NCI-H2081 (cell line): ENCODE measurements around the gene SP5.
"Not testable (repeated sequence)": the region's sequence is repeated elsewhere in the genome, so short reads cannot be mapped to it uniquely, and the experiment has no call there.

Experiments used
- DNase-seq, 2 experiments: peaks; one replicate each; lab custom pipeline; 2025; lab: John Stamatoyannopoulos, UW

SP5 gene

DNA sequence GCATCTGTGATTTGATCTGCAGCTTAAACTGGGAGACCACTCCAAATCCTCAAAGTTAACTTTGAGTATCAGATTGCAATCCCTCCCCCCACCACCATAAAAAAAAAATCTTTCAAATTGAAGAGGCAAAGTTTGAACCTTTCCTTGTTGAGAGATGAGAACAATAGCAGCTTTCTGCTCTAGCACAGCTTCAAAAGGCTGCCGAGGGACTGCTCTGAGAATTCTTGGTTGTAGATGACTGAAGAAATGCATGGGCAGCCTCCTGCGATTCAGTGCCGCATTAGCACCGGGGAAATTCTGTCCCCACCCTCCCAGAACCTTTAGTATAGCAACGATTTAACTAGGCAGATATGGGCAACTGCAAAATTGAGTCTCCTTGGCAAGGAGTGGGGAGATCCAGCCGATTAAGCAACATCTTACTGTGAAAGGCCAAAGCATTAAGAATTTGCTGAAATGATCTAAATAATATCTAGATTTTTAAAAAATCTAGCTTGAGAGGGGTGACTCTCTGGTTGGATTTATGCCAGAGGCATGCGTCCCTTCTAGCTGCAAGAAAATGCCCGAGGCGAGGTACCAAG, 3.9 kb upstream of the SP5 start:
- DNase-seq = no peak

DNA sequence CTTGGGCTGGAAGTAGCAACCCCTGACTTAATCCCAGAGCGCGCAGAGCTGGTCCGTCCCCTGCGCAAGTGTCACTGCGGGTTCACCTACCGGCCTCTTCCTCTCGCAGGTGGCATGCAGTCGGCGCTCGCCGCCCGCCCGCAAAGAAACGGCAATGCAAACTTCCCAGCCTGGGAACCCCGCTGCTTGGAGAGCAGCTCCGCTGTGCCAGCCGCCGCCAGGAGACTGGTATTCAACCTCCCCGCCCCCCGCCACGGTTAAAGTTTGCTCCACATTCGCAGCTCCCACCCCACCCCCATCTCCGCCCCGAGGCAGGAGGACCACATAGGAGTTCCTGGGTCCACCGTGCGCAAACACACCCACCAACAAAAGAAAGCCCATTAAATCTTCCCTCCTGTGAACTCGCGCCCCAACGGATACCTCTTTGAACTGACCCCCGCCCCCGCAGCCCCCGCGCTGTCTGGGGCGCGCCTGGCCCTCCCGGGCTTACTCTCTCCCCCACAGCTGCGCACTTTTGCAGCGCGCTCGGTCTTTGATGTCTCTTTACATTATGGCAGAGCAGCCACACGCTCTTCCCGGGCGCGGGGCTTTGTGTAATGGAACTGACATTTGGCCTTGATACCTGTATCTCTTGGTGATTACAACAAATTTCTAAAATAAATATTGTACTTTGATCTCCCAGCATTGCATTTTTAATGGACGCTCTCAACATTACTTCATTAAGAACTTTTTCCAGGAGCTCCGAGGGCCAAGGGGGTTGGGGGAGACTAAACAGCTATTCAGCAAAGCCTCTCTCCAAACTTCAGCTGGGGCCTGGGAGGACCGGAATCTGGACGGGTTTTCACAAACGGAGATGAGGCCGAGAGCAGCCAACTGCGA, 3.1 kb upstream of the SP5 start:
- DNase-seq = no peak

DNA sequence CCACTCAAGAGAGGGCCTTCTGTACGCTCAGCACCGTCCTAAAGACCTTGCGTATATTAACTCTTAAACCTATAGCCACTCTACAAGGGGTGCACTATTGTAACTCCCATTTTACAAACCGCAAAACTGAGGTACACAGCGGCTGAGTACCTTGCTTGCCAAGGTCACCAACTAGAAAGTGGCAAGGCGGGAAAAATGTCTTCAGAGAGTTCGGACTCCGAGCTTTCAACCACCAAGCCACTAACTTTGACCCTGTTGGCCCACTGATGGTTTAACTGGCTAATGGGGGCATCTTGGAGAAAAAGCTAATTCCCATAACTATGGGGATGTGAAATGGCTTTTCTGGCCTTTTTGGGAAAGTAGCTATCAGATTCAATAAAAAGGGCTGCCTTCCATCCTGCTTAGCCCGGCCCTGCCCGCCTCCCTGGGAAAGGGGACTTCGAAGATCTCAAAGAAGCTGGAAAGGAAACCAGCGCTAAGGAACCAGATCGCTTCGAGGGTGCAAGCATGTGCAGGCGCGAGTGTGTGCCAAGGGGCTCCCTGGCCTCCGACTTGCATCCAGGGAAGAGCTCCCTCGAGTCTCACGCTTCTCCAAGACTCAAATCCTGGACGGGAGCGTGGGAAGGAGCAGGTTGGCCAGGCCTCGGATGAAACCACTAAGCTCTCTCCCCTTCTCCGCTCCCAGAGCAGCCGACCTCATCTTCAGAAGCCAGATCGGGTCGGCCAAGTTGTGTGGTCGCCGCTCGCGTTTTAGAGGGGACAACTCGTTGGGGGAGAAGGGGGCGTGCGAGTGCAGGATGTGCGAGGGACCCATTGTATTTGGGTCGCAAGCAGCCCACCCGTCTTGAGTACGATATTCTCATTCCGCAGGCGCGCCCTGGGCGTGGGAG, 2.2 kb upstream of the SP5 start:
- DNase-seq = no peak

DNA sequence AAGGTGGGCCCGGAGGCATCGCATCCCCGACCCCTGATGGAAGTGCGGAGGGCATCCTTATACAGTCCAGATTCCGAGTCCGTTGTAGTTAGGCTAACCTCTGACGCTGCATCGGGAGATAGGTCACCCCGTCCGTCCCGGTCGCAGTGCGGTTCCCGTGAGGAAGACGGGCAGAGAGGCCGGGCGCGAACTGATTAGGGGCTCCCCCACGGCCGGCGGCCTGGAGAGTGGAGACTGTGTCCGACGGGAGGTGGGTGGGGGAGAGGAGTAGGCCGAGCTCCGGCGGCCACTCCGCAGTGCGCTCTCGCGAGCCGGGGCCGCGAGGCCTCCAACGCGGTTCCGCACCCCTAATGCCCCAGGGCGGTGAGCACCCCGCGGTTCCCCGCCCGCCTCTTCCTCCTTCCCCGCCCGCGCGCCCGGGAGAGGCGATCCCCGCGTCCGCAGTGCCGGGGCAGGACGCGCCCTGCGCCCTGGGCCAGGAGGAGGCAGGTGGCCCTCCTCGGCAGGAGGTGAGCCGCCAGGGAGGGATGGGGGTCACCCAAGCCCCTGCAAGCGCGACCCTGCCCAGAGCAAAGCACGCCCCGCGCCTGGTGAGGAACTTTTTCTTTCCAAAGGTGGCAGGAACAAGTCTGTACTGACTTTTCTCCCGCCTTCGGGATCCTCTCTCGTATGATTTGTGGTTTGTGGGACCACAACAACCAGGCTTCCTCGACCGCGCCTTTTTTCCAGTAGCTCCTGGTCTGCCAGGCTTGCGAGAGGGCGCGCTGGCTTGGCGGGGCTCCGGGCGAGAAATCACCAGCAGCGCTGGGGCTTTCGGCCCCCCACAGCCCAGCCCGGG, 1.4 kb upstream of the SP5 start:
- no peak for DNase-seq

DNA sequence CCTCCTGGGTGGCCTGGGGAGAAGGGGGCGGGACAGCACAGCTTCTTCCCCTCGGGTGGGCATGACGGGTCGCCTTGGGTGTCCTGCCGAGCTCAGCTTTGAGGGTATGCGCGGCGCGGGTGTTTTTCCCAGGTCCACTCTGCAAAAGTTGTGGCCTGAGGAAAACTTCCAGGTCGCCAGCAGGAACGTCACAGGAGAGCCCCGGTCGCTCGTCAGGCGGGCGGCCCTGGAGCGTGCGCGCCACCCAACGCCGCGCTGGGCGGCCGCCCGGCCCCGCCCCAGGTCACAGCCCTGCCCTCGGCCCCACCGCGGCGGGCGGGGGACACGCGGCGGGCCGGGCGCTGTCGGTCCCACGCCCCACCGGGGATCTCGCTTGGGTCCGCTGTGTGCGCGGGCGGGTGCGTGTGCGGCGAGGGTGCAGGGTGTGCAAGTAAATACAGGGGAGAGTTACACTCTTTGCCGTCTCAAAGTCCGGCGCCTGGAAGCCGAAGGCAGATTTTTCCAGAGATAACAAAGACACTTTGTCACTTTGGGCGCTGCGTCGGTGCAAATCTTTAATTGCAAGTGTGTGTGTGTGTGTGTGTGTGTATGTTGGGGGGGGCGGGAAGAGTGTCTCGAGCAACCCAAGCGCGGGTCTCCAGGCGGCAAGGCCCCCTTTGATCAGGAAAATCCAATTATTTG, 616 bp upstream of the SP5 start:
- no peak for DNase-seq

DNA sequence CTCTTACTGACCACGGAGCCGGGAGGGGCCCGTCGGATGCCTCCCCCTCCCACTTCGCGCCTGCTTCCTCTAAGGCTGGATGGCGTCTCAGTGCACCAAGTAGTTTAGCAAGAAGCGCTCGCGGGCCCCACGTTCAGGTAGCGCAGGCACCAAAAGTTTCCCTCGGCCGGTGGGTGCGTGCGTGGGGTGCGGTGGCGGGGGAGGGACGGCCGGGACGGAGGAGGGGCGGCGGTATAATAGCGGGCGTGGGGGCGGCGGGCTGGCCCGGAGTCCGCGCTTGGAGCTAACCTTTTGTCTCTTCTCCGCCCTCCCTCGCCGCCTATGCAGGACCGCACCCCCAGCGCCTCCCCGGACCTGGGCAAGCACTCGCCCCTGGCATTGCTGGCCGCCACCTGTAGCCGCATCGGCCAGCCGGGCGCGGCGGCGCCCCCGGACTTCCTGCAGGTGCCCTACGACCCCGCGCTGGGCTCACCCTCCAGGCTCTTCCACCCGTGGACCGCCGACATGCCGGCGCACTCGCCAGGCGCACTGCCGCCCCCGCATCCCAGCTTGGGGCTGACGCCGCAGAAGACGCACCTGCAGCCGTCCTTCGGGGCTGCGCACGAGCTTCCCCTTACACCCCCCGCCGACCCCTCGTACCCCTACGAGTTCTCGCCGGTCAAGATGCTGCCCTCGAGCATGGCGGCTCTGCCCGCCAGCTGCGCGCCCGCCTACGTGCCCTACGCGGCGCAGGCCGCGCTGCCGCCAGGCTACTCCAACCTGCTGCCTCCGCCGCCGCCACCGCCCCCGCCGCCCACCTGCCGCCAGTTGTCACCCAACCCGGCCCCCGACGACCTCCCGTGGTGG, 1.0 kb downstream of the SP5 start:
- no peak for DNase-seq

DNA sequence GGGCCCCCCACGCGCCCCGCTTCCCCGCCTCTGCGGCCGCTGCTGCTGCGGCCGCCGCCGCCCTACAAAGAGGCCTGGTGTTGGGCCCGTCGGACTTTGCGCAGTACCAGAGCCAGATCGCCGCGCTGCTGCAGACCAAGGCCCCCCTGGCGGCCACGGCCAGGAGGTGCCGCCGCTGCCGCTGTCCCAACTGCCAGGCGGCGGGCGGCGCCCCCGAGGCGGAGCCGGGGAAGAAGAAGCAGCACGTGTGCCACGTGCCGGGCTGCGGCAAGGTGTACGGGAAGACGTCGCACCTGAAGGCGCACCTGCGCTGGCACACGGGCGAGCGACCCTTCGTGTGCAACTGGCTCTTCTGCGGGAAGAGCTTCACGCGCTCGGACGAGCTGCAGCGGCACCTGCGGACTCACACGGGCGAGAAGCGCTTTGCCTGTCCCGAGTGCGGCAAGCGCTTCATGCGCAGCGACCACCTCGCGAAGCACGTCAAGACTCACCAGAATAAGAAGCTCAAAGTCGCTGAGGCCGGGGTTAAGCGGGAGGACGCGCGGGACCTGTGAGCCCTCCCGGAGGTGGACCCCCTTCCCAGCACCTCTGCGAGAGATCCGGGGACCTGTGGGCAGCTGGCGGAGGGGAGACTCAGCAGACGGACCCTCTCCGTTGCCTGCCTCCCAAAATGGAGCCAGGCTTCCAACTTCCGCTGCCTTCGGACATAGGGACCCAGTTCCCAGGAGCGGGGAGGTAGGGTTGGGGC, 1.9 kb downstream of the SP5 start:
- no peak for DNase-seq

DNA sequence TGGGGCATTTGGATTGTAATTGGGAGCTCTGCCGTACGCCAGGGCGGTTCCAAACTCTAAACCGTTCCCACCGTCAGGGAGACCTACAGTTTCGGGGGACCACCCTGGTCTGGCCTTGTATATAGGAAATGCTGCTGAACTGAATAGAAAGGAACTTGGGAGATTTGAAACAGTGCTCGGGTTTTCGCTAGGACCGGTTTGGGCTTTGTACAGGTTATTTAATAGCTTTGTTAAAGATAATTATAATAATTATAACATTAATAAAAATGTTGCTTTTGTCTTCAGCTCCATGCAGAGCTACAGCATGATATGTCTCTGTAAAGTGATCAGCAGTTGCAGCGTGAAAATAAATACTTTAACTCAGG, 2.4 kb downstream of the SP5 start:
- no peak for DNase-seq

DNA sequence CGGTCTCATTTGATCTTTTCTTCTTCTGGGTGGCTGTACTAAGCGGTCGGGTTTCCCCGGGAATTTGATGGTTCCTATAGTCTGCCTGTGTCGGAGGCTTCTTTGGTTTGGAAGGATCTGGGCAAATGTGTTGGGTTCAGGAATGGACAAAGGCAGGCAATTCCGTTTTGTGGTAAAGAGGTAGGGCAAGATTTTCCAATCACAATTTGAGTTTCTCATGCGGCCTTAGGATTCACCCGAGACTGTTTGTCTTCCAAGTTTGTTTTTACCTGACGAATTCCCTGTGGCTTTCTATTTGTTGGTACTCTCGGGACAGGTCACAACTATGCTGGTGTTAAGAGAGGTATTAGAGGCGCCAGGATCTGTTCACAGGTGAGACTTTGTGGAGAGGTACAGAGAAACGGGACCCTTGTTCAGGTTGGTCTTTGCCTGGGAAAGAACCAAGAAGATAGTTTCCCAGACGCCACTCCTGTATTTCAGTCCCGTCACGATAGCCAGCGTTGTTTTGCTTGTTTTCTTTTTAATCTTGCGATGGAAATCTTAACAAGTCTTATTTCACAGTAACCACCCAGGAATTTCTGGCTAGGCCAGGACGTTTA, 3.0 kb downstream of the SP5 start:
- DNase-seq = no peak

DNA sequence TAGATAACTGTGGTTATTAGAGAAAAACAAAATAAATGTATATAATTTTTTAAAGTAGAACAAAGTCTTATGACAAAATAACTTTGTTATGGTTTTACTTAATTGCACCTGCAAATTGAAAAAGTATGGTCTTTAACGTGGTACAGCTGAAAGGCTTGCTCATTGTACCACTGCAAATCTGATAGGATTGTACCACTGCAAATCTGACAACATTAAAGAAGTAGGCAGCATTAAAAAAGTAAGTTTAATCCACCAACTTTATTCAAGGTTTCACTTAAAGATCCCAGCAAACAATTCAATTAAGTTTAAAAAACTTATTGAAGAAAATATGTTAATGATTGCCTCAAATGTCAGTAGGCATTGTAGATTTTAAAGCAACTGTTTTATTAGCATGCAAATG, 4.7 kb downstream of the SP5 start:
- no peak for DNase-seq

DNA sequence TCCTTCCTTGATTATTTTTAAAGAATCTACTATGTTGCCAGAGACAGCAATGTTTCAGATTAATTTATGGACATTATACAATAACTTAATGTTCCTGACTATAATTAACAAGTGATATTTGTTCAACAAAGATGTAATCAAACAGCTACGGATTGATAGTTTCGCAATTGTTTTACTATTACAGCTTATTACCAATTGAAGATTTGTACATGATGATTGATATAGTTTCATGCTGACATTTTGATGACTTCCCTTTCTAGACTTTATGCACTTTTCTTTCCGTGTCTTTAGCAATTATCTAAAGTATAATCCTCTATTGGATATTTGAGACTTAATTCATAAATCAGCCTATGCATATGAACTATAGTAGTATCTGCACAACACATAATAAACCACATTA, 6.5 kb downstream of the SP5 start:
- DNase-seq = no peak

DNA sequence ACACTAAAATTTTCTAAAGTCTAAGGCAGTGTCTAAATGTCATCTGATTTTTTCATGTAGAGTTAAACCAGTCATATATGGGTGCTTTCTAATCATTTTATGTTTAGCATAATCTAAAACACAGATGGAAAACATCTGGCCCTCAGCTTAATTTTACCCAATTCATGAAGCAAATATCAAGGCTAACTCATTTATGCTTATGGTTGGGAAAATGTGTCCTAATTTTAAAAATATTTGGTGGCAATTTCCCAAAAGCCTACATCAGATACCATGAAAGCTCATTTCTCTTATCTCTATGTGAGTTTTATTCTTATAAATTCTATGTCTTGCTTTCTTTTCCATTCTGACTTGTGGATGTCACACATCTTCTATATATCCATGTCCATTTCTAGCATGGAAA, 7.2 kb downstream of the SP5 start:
- no peak for DNase-seq

DNA sequence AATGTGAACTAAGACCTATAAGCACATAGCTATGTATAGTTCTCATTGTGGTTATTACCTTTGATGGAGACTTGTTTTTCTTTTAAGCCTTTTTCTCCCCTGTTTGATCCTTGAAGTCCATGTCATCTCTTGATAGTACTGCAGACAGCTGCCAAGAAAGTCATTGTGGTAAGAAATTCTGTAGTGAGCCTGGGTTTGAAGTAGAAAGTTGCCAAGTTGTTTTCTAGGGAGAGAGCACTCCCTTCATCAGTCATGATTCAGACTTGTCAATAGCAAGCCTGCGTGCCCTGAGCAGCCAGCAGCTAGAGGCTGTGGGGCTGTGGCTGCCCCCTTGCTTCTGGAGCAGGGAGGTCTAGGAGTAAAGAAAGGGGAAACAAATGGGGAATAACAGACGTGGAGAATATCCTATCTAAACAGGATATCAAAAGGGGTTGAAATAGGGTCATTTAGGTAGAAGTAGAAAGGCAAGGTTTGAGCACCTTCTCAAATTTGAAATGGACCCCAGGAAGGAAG, 8.4 kb downstream of the SP5 start:
- DNase-seq = no peak

DNA sequence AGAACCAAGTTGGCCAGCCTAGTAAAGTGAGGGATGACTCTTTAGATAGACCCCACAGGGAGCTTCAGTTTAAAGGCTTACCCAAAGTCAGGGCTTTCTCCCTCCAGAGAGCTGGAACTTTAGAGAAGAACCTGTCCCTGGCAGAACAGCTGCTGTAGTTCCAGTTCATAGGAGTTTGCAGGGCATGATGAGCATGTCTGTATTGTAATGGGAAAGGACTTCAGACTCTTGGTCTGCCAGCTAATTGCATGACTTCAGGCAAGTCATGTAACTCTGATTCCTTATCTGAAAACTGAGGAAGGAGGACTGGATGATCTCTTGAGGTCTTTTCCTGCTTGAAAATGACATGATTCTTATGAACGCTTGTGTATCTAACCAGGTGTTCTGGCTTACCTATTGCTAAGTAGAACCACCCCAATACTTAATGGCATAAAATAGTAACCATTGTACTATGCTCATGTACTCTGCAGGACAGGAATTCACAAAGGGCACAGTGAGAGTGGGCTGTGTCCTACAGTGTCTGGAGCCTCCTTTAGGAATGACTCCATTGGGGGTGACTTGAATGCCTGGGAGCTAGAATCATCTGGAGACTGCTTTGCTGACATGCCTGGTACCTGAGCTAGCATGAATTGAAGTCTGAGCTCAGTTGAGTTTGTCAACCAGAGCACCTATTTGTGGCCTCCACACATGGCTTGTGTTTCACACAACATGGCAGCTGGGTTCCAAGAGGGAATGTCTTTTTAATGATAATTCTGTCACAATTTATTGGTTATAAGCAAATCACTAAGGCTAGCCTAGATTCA, 18.9 kb downstream of the SP5 start:
- no peak for DNase-seq

DNA sequence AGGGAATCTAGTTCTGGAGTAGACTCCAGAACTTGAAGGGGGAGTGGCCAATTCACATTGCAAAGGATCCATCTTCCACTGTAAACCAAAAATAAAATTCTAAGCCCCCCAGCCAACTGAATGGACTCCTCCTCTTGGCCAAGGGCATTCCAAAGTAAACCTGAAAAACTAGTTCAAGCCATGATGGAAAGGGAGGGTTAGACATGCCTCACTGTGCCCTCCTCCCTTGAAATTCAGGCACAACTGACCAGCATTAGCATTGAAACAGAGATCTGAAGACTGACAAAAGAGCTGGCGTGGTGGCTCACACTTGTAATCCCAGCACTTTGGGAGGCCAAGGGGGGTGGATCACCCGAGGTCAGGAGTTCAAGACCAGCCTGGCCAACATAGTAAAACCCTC, 19.5 kb downstream of the SP5 start:
- DNase-seq = not testable (repeated sequence)

DNA sequence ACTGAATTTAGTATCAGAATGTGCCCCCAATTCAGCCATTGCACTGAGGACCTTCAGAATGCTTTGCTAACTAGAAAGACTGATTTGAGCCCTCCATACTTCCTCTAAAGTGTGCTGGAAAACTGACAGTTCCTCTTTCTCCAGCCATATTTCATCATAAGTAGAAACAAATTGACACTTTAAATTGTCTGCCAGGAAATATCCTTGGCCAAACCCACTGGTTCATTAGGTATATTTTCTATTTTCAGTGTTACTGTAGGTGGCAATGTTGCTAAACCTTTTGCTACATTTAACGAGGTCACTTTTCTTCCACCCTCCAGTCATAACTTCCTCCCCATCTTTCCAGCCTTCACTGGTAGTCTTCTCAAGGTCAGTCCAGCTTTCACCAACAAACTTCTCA, 21.5 kb downstream of the SP5 start:
- DNase-seq = no peak

DNA sequence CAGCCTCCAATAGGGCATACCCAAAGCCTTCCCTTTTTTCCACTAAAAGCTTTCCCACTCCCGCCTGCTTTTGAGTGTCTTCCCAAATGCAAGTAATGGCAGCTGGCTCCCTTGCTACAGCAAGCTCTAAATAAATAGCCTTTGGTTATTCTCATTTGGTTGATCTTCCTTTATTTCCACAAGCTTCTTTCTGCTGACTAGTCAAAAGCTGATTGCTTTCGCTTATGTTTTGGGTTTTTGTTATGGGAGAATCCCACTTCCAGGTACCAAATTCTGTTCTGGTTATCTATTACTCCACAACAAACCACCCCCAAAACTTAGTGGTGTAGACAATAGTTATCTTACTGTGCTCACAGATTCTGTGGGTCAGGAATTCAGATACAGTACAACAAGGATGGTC, 22.3 kb downstream of the SP5 start:
- no peak for DNase-seq

DNA sequence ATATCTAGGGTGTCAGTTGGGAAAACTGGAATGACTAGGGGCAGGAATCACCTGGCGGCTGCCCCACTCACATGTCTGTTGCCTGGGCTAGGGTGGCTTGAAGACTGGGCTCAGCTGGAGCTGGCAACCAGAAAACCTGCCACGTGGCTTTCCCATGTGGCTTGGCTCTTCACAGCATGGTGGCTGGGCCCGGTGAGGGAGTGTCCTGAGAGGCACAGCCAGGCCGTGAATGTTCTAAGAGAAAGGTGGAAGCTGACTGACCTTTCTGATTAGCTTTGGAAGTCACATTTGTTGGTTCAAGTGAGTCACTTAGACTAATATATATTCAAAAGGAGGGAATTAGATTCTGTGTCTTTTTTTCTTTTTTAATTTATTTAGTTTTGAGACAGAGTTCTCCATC, 22.7 kb downstream of the SP5 start:
- no peak for DNase-seq
